Nephron progenitor cell (in vitro differentiated cells): Measurements from ENCODE around the gene C1orf35.

Experiments
- DNase-seq: peaks from one replicate; pipeline ENCODE4 v3.0.0; 2021
- H3K27ac Mint-ChIP-seq: 2 replicates; pipeline ENCODE4 v1.8.0; 2021; ENCODE audit warnings: mild to moderate bottlenecking, moderate library complexity, mixed read lengths
- H3K27me3 Mint-ChIP-seq: 2 replicates; pipeline ENCODE4 v1.8.0; 2021; ENCODE audit warnings: mild to moderate bottlenecking, low read depth, mixed read lengths; ENCODE audit not compliant: poor library complexity
- H3K36me3 Mint-ChIP-seq: 2 replicates; pipeline ENCODE4 v1.8.0; 2021; ENCODE audit warnings: low read depth, mixed read lengths
- H3K4me1 Mint-ChIP-seq: 2 replicates; pipeline ENCODE4 v1.8.0; 2021; ENCODE audit warnings: mixed read lengths
- H3K4me3 Mint-ChIP-seq: 2 replicates; pipeline ENCODE4 v1.8.0; 2021; ENCODE audit warnings: mild to moderate bottlenecking, moderate library complexity, mixed read lengths
- H3K9me3 Mint-ChIP-seq: 2 replicates; pipeline ENCODE4 v1.8.0; 2021; ENCODE audit warnings: mild to moderate bottlenecking, moderate library complexity, mixed read lengths
- CTCF ChIP-seq: fragments of 200-600 bp; sonication (generic); IDR thresholded peaks from 2 replicates; pipeline ENCODE4 v1.5.0; 2021; ENCODE audit warnings: antibody characterized with exemption

The C1orf35 gene

GRCh38 chr1:228107636-228108035 is 4.5 kb upstream of the C1orf35 start:
- H3K36me3 Mint-ChIP-seq = no peaks in the 10 kb centered on the region
- peaks cover 14% of the 10 kb centered on the region for H3K27me3 Mint-ChIP-seq
- no peak for TF ChIP-seq CTCF
- H3K9me3 Mint-ChIP-seq = no peaks in the 10 kb centered on the region
- peaks cover 39% of the 10 kb centered on the region for H3K4me1 Mint-ChIP-seq
- H3K4me3 Mint-ChIP-seq = peak overlapping the region; percentile 95
- H3K27ac Mint-ChIP-seq = no peak overlapping the region
- DNase-seq = no peak

GRCh38 chr1:228106800-228107054 is 3.6 kb upstream of the C1orf35 start:
- peak overlapping the region; percentile 14 for H3K4me3 Mint-ChIP-seq
- no peak for DNase-seq
- H3K36me3 Mint-ChIP-seq = no peaks in the 10 kb centered on the region
- H3K9me3 Mint-ChIP-seq = no peaks in the 10 kb centered on the region
- no peak for TF ChIP-seq CTCF
- peaks cover 7% of the 10 kb centered on the region for H3K27me3 Mint-ChIP-seq
- H3K4me1 Mint-ChIP-seq = peaks cover 39% of the 10 kb centered on the region
- no peak overlapping the region for H3K27ac Mint-ChIP-seq

GRCh38 chr1:228105996-228106799 is 3.1 kb upstream of the C1orf35 start:
- no peak for DNase-seq
- H3K4me3 Mint-ChIP-seq = peak overlapping the region; percentile 14
- no peaks in the 10 kb centered on the region for H3K9me3 Mint-ChIP-seq
- no peak overlapping the region for H3K27ac Mint-ChIP-seq
- H3K4me1 Mint-ChIP-seq = peaks cover 44% of the 10 kb centered on the region
- H3K27me3 Mint-ChIP-seq = peaks cover 7% of the 10 kb centered on the region
- peaks cover 5% of the 10 kb centered on the region for H3K36me3 Mint-ChIP-seq
- TF ChIP-seq CTCF = no peak

GRCh38 chr1:228105270-228105995 is 2.3 kb upstream of the C1orf35 start:
- Mint-ChIP-seq H3K27me3 (peaks cover 2% of the 10 kb centered on the region), H3K36me3 (peaks cover 7% of the 10 kb centered on the region), H3K27ac (peak overlapping the region; percentile 90), H3K4me1 (peaks cover 48% of the 10 kb centered on the region), H3K4me3 (no peak overlapping the region), H3K9me3 (no peaks in the 10 kb centered on the region)
- no peak for DNase-seq
- no peak for TF ChIP-seq CTCF

- H3K4me1 Mint-ChIP-seq = peaks cover 42% of the 10 kb centered on the region
- no peak for TF ChIP-seq CTCF
- H3K9me3 Mint-ChIP-seq = no peaks in the 10 kb centered on the region
- peaks cover 7% of the 10 kb centered on the region for H3K36me3 Mint-ChIP-seq
- peak overlapping the region; percentile 90 for H3K27ac Mint-ChIP-seq
- H3K27me3 Mint-ChIP-seq = peaks cover 2% of the 10 kb centered on the region
- no peak for DNase-seq
- H3K4me3 Mint-ChIP-seq = peak overlapping the region; percentile 92
Observed at GRCh38 chr1:228104526-228105269, 1.6 kb upstream of the C1orf35 start.
